Hepatocyte (in vitro differentiated cells): Measurements from ENCODE around the gene EFR3B.

Experiments
- CTCF ChIP-seq: fragments of 200-600 bp; sonication (generic); IDR thresholded peaks from 2 replicates; pipeline ENCODE4 v1.5.1; 2016; ENCODE audit warnings: antibody characterized with exemption, mild to moderate bottlenecking; ENCODE audit not compliant: poor library complexity
- EZH2phosphoT487 ChIP-seq: fragments of 200-600 bp; sonication (generic); IDR thresholded peaks from one replicate; pipeline ENCODE4 v1.6.1; 2018; ENCODE audit warnings: antibody characterized with exemption, mild to moderate bottlenecking, low read depth, moderate library complexity; ENCODE audit not compliant: unreplicated experiment, severe bottlenecking

- TF ChIP-seq CTCF (no peak), EZH2phosphoT487 (no peak)
Measured at GRCh38 chr2:25132693-25133092, 90.8 kb downstream of the EFR3B start.
